Vagina (tissue), 2 donors: Measurements from ENCODE around the gene DPM3.

Experiments
- CTCF ChIP-seq, 3 experiments: fragments of 450-650 bp in 2 of 3; fragments of 200-600 bp in 1 of 3; sonication (generic) in 1 of 3; IDR thresholded peaks; one replicate each; pipeline ENCODE4 v1.5.1; 2017 to 2019; ENCODE audit warnings: antibody characterized with exemption in 3 of 3, mild to moderate bottlenecking in 2 of 3, moderate library complexity in 2 of 3
- POLR2A ChIP-seq, 2 donors: fragments of 450-650 bp; IDR thresholded peaks; one replicate each; pipeline ENCODE4 v1.6.1; 2017; ENCODE audit warnings: antibody characterized with exemption in 2 of 2, mild to moderate bottlenecking in 2 of 2, moderate library complexity in 2 of 2
- POLR2AphosphoS5 ChIP-seq, 2 donors: sonication (generic); formaldehyde crosslinking; IDR thresholded peaks; one replicate each; pipeline ENCODE4 v1.9.0; 2017; ENCODE audit warnings: antibody characterized with exemption in 2 of 2, mild to moderate bottlenecking in 2 of 2, low read depth in 1 of 2; ENCODE audit not compliant: insufficient read depth in 1 of 2

GRCh38 chr1:155187456-155187891, 47.1 kb upstream of the DPM3 start:
- TF ChIP-seq CTCF (IDR thresholded peaks at IDR 0.05) (no peak), POLR2A (IDR thresholded peaks at IDR 0.05) (no peak), POLR2AphosphoS5 (IDR thresholded peaks at IDR 0.05; ENCODE audit: insufficient read depth in 1 of 2, low read depth in 1 of 2) (no peak)
